ENCODE data around the gene ESPN. TPM values are rescaled to one million over a fixed set of nuclear protein-coding genes. Genes with fewer than 3 reads are reported as not detected.
A peak's percentile ranks its signal among the peaks of the same experiment; 100 is the strongest.

Gene ESPN
- total RNA-seq, result 10 to 100 TPM; 74.3 to 98.0 TPM

- Histone ChIP-seq H3K36me3 (no peaks in the 10 kb centered on the region), H3K4me3 (peak within 1 kb of the TSS; percentile 24), H3K27me3 (peaks cover 37% of the 10 kb centered on the region), H3K9ac (ENCODE audit: low read depth in 2 of 2, low read length in 2 of 2) (peak within 1 kb of the TSS in 1 of 2 donors; percentile 43), H3K27ac (no peak within 1 kb of the TSS), H3K9me3 (no peaks in the 10 kb centered on the region), H3K4me1 (peaks cover 16% of the 10 kb centered on the region)
- no peak for DNase-seq
- intact Hi-C loops (cut with DNase I), result no loop called here
- TF ChIP-seq CTCF (IDR thresholded peaks at IDR 0.05), result no peak
Measured at GRCh38 chr1:6424619-6425593, at the start of gene ESPN. Gene ESPN (plus strand): TSS chr1:6424776. CDS start chr1:6424956, 180 bp downstream.

- Histone ChIP-seq H3K4me1 (no peaks in the 10 kb centered on the region), H3K9ac (ENCODE audit: low read depth in 2 of 2, low read length in 2 of 2) (no peak overlapping the region)
- intact Hi-C loops (cut with DNase I), result no loop called here
Measured at GRCh38 chr1:6378096-6378746, 46.4 kb upstream of the ESPN start.

GRCh38 chr1:6380037-6380436 lies 44.5 kb upstream of the ESPN start:
- intact Hi-C loops (cut with DNase I), result no loop called here
- no peak for DNase-seq
- no peak overlapping the region for H3K9ac ChIP-seq (ENCODE audit: low read depth in 2 of 2, low read length in 2 of 2)
- H3K9me3 ChIP-seq, result no peaks in the 10 kb centered on the region
- TF ChIP-seq CTCF (IDR thresholded peaks at IDR 0.05), result no peak
- no peaks in the 10 kb centered on the region for H3K4me1 ChIP-seq
- H3K4me3 ChIP-seq, result no peak overlapping the region
- no peaks in the 10 kb centered on the region for H3K27me3 ChIP-seq
- no peak overlapping the region for H3K27ac ChIP-seq
- no peaks in the 10 kb centered on the region for H3K36me3 ChIP-seq

More at GRCh38 chr1:6378096-6378746, 46.4 kb upstream of the ESPN start:
- Histone ChIP-seq H3K36me3 (no peaks in the 10 kb centered on the region), H3K9me3 (no peaks in the 10 kb centered on the region), H3K27me3 (no peaks in the 10 kb centered on the region), H3K27ac (no peak overlapping the region), H3K4me3 (no peak overlapping the region)
- DNase-seq, result no peak
- TF ChIP-seq CTCF (IDR thresholded peaks at IDR 0.05), result no peak

- no peaks in the 10 kb centered on the region for H3K4me1 ChIP-seq
Measured at GRCh38 chr1:6384135-6384534, 40.4 kb upstream of the ESPN start.

More at GRCh38 chr1:6384135-6384534, 40.4 kb upstream of the ESPN start:
- Histone ChIP-seq H3K9me3 (no peaks in the 10 kb centered on the region), H3K9ac (ENCODE audit: low read depth in 2 of 2, low read length in 2 of 2) (no peak overlapping the region), H3K4me3 (no peak overlapping the region), H3K36me3 (no peaks in the 10 kb centered on the region), H3K27me3 (no peaks in the 10 kb centered on the region), H3K27ac (no peak overlapping the region)
- no peak for TF ChIP-seq CTCF (IDR thresholded peaks at IDR 0.05)
- DNase-seq, result no peak
- intact Hi-C loops (cut with DNase I), result no loop called here

Data from colonic mucosa (tissue), 4 donors.